HG03432 (cell line): Measurements from ENCODE around the gene MEMO1.
"Not testable (repeated sequence)": the region's sequence is repeated elsewhere in the genome, so short reads cannot be mapped to it uniquely, and the experiment has no call there.

Source experiments
- ATAC-seq: cut with Tn5 transposase; IDR thresholded peaks from one replicate; pipeline ENCODE4 v1.9.1; 2021; ENCODE audit warnings: mild to moderate bottlenecking, moderate library complexity; ENCODE audit not compliant: unreplicated experiment

MEMO1 gene

DNA sequence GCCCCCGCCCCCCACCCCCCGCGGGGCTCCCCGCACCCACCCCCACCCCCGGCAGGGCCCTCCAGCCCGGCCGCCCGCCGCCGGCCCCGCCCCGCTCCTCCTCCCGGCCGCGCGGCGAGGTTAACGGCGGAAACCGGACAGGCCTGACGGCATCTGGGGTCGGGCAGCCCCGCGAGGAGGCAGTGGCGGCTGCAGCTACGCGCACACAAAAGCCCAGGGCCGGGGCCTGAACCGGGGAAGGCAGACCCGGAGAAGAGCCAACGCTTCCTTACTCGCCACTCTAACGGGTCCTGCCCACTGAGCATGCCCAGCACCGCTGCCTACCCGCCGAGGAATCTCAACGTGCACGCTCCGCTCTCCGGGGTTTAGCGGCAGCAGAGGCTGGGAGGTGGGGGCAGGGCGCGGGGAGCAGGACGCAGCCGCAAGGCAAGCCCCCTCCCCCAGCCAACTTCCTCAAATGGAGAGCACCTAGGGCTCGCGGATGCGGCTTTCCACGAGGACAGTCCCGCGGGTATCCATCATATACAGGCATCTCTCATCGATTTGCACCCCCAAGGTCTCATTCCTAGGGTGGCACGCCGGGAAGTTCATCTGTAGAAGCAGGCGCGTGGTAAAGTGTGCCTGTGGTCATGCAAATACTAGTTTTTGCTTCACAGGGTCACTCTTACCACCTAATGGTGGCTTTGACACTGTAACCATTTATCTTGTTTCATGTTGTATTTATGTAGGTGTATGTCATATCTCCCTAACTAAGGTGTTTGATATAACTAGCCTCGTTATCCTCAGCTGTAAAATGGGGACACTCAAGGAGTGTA is at the start of gene MEMO1:
Gene MEMO1, minus strand, starts transcription at position 339 of the 815 bp plus-strand sequence. CDS start 761 bp downstream, outside the sequence.
- peak; percentile 64 for ATAC-seq

DNA sequence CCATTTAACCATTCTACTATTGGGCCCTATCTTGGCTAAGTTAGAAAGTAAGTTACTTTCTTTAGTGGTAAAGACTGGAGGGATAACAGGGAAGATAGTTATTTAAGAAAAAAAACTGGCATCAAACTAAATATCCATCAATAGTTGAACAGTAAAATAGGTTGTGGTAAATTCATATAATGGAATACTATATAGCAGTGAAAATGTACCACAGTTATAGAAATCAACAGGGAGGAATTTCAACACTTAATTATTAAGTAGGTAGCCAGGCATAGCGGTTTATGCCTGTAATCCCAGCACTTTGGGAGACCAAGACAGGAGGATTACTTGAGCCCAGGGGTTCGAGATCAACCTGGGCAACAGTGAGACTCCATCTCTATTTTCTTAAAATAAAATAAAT is 49.5 kb upstream of the MEMO1 start:
- ATAC-seq: no peak

DNA sequence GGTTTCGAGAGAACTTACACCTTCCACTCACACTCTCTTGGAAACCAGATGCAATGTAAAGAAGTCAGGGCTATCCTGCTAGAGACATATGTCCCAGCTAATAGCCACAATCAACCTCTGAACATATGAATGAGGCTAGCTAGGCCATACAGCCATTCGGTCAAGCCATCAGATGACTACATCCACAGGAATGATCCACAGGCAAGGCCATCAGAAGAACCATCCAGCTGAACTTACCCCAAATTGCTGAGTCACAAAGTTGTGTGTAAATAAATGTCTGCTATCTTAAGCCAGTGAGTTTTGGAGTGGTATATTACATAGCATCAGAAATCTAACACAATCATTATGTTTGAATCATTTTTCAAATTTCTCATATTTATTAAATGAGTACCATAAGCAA is 47.3 kb upstream of the MEMO1 start:
- ATAC-seq: no peak

DNA sequence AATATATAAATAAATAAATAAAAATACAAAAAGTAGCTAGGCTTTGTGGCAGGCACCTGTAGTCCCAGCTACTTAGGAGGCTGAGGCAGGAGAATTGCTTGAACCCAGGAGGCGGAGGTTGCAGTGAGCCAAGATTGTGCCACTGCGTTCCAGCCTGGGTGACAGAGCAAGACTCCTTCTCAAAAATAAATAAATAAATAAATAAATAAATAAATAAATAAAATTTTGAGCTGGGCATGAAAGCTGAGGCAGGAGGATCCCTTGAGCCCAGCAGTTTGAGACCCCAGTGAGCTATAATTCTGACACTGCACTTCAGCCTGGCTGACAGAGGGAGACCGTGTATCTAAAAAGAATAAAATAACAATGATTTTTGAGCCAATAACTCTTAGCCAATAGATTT is 43.8 kb upstream of the MEMO1 start:
- not testable (repeated sequence) for ATAC-seq

DNA sequence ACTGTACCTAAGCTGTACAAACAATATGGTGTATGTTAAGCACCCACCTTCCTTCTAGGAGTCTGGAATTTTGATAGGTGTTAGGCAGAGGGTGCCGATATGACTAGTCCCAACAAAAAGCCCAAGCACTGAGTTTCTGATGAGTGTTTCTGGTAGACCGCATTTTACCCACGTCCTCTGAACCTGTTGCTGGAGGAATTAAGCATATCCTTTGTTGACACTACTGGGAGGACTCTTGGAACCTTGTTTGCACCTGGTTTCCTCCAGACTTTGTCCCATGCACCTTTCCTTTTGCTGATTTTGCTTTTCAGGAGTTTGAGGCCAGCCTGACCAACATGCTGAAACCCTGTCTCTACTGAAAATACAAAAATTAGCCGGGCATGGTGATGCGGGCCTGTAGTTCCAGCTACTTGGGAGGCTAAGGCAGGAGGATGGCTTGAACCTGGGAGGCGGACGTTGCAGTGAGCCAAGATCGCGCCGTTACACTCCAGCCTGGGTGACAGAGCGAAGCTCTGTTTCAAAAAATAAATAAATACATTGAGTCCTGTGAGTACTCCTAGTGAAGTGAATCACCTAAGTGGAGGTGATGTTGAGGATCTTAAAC is 41.1 kb upstream of the MEMO1 start:
- no peak for ATAC-seq

DNA sequence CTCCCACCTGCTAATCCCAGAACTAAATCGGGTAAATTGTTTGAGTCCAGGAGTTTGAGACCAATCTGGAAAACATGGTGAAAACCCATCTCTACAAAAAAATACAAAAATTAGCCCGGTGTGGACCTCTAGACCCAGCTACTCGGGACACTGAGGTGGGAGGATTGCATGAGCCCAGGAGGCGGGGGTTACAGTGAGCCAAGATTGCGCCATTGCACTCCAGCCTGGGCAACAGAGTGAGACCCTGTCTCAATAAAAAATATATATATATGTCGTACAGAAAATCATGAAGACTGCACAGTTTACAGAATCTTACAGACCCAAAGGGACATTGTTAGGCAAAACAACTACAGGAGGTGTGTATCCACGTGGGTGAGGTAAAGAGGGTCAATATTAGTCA is 32.8 kb upstream of the MEMO1 start:
- no peak for ATAC-seq

DNA sequence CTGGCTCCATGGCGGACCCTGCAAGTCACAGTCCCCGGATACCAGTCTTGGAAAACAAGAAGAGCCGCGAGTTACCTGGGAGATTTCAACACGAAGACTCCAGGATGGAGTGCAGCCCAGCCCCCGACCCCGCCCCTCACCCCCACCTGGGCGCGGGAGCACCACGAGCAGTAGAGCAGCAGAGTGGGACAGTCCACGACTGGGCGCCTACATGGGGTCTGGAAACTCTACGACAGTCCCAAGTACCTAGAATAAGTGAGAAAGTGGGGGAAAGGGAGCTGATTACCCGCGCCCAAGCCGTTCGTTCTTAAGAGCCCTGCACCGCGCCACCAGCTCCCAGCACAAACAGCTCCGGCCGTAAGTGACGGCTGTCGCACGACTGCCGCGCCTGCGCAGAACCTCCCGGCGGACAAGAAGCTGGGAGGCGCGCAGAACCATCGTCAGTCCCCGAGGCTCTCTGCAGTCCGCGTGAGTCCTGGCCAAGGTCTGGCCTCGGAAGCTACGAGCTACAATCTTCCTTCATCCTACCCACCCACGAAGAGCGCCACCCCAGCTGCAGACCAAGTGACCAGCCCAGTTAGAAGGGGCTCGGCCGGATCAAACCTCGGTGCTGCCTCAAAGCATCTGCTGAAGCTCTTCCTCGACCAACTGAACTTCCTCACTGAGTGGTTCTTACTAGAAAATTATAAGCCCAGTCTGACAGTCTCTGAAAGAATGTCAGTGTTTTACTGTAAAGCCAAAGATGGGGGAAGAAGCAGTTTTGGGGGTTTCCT is 28.8 kb upstream of the MEMO1 start, which contains the start of gene DPY30:
Gene DPY30, minus strand, starts transcription at position 359 of the 773 bp plus-strand sequence. Its CDS starts 349 bp downstream, at position 10.
- peak; percentile 94 for ATAC-seq

DNA sequence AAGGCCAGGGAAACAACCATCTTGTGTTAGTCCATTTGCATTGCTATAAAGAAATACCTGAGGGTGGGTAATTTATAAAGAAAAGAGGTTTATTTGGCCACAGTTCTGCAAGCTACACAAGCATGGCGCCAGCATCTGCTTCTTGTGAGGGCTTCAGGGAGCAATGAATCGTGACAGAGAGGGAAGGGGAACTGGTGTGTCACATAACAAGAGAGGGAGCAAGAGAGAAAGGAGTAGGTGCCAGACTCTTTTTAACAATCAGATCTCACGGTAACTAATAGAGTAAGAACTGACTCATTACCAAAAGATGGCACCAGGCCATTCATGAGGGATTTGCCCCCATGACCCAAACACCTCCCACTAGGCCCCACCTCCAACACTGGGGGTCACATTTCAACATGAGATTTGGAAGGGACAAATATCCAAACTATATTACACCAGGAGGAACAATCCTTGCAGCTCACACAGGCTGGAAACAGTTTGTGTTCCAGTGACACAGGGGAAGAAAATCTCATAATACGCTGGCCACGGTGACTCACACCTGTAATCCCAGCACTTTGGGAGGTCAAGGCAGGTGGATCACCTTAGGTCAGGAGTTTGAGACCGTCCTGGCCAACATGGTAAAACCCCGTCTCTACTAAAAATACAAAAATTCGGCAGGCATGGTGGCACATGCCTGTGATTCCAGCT is 23.5 kb upstream of the MEMO1 start:
- ATAC-seq: not testable (repeated sequence)

DNA sequence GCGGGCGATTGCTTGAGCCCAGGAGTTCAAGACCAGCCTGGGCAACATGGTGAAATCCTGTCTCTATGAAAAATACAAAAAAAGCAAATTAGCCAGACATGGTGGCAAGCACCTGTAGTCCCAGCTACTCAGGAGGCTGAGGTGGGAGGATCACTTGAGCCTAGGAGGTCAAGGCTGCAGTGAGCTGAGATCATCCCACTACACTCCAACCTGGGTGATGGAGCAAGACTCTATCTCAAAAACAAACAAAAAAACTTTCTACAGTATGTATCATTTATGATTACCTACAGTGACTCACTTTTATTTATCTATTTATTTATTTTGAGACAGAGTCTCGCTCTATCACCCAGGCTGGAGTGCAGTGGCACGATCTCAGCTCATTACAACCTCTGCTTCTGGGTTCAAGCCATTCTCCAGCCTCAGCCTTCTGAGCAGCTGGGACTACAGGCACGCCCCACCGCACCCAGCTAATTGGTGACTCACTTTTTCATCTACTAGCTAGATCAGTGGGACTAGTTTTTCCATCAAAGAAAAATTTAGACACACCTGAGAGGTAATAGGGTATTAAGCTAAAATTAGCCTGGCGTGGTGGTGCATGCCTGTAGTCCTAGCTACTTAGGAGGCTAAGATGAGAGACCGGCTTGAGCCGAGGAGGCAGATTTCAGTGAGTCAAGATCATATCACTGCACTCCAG is 8.1 kb upstream of the MEMO1 start:
- ATAC-seq: not testable (repeated sequence)

DNA sequence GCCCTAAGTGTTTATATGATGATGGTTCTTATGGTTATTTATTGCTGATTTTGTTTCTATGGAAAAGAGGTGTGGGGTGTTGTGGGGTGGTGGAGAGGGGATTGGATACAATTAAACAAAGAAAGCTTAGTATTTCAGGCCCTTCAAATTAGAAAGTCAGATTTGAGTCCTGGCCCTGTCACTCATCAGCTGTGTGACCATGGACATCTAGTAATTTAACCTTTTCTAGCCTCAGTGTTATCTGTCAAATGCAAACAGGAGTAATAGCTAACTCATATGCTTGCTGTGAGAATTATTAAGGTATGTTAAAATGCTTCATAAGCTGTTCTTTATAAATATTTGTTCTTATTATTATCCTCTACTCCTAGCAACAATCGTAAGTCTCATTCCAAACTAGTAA is 2.1 kb upstream of the MEMO1 start:
- no peak for ATAC-seq

DNA sequence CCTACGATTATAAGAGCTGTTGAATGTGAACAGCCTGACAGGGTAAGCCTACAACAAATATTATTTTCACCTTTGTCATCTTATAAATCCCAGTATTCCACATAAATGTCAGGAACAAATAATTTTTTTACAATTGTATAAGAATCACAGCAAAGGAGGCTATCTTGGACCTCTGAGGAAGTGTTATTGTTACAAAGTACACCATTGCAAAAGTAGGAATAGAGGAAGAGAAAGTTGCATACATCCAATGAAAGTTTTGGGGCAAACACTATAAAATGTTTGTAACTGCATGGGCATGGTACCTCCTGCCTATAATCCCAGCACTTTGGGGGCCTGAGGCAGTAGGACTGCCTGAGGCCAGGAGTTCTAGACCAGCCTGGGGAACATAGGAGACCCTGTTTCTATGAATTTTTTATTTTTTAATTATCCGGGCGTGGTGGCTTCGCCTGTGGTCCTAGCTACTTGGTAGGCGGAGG is 715 bp upstream of the MEMO1 start:
- no peak for ATAC-seq

DNA sequence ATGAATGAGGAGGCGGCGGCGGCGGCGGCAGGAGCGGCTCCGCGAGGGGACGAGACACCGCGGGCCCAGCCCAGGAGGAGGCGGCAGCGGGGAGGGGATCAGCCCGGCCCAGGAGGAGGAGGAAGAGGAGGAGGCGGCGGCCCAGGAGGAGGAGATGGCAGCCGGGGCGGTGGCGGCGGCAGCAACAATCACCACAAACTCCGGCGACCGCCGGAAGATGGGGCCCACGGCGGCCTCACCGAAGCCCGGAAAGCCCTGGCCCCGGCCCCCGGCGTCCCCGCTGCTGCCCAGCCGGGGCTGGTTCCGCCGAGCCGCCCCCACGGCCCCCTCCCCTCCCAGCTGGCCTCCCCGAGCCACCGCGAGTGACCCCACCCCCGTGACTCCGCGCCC is 533 bp downstream of the MEMO1 start:
- ATAC-seq: peak; percentile 61

DNA sequence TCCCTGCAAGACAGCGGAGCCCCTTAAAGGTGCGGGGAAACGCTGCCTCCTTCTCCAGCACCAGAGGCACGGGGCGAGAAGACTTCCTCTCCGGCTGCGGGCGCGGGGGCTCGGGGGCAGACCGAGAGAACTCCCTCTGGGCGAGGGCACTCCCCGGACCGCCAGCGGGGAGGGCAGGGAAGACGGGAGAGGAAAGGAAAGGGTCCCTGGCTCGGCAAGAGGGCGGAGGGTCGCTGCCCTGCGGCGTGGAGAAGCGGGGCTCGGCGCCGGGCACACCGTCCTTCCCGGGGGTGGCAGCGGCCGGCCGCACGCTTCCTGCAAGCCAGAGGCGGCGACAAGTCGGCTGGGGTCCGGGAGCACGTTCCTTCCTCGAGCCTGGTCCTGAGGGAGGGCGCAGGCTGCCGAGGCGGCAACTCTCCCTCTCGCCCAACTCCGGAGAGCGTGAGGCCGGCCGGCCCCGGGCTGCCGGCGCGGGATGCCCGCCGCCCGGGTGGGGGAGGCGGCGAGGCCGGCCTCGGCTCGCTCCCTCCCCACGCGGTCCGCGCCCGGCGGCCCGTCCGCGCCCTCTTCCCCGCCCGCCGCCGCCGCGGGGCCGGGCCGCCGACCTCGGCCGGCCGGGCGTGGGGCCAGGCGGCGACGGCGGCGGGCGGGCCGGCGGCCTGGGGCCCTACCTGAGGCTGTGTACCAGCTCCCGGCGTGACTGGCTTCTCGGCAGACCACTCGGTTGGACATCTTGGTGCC is 1.1 kb downstream of the MEMO1 start:
- peak; percentile 27 for ATAC-seq

DNA sequence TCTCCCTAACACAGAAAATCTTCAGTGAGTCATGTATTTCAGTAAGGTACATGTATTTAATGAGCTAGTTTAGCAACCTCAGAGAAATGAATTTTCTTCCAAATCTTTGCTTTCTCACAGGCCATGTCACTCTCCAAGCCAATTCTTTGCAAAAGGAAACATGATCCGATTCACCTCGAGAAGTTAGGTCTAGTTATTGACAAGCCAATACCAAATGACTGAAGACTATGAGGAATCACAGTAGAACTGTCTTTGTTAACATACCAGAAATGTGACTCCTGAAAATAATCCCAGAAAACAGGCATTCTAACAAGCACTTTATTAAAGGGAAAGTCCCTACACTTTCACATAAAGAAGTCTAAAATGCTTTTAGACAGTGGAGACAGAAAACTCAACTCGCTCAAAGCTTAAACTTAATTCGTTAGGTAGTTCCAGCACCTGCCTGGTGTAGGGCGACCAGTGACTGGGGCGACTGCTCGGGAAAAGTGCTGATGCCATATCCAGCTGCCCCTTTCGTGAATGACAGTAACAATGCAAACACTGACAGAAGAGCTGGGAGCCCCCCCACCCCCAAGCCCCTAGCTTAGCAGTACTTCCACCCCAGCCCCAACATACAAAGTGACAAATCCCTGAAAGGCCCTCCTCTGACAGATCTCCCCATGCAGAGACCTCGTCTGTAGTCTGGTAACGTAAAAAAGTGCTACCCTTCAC is 1.8 kb downstream of the MEMO1 start:
- no peak for ATAC-seq

DNA sequence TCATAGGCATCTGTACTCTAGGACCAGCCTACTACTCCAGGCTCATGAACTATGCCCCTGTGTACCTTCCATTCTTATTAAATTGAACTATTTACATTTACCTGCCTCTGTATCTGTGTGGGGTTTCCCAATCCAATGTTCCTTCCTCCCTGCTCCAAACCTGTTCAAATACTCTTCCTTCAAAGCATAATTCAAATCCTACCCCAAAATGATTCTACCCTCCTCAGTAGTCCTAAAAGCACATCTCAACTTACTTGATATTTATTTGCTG is 3.8 kb downstream of the MEMO1 start:
- no peak for ATAC-seq

DNA sequence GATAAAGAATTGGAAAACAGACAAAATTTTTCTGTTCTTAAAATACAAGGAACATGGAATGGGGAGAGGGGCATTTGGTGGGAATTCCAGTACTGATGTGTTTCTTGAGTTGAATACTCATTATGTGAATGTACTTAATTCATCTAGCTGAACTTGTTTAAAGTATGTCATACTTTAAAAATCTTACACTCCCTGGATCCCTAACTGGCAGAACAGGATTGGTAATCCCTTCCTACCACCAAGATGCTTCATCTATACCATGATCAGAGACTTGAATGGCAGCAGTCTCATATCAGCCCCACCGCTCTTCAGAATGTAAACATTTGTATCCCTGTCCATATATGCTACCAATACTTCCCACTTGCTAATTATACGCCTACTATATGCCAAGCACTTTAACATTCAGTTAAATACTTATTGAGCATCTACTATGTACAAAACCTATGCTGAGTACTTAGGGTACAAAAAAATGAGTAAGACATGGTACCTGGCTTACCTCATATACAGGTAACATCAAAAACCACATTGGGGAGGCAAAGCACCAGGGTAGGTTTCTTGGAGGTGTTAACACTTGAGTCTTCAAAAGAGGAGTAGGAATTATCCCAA is 5.3 kb downstream of the MEMO1 start:
- ATAC-seq: no peak

DNA sequence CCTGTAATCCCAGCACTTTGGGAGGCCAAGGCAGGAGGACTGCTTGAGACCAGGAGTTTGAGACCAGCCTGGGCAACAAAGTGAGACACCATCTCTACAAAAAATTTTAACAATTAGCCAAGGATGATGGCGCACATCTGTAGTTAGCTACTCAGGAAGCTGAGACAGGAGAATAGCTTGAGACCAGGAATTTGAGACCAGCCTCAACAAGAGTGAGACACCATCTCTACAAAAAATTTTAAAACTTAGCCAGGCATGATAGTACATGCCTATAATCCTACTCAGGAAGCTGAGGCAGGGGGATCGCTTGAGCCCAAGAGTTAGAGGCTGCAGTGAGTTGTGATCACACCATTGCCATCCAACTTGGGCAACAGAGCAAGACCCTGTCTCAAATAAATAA is 7.0 kb downstream of the MEMO1 start:
- no peak for ATAC-seq

DNA sequence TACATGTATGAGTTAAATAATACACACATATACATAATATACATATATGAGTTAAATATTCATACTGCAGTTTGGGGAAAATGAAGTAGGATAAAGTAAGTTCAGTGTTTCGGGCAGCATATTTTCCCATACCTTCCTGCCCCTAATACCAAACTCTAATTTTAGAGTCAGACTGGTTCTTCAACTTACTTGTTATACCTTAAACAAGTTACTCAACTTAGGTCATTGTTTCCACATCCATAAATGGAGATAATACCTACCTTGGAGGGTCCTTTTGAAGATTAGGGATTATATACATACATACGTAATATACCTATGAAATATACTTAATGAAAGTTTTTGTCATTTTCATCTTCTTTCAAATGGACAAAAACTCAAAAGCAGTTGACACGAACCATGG is 8.4 kb downstream of the MEMO1 start:
- no peak for ATAC-seq

DNA sequence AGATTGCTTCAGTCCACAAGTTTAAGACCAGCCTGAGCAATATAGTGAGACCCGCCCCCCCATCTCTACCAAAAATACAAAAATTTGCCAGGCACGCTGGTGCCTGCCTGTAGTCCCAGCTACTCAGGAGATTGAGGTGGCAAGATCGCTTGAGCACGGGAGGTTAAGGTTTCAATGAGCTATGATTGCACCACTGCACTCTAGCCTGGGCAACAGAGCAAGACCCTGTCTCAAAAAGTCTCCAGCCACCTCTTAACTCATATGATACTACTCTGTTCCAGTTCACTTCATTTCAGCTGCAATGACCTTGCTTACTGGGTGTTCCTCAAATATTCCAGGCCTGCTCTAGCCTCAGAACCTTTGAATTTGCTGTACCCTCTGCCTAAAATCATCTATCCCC is 11.4 kb downstream of the MEMO1 start:
- no peak for ATAC-seq
